MCF 10A (cell line): ENCODE measurements around the gene ACRBP. TPM values are rescaled to one million over a fixed set of nuclear protein-coding genes. Genes with fewer than 3 reads are reported as not detected.

Experiments
- BruUV-seq: library from RNA; stranded (reverse); fragments of 400-500 nt; replicated peaks from 2 replicates; lab custom pipeline; 2021; lab: Mats Ljungman, UMichigan
- CTCF ChIA-PET: fragments of 300-600 bp; sonication (Branson Sonifier 250); formaldehyde crosslinking; extraction: SDS; loops from one replicate; lab custom pipeline; 2021; ENCODE audit warnings: antibody characterized with exemption, inconsistent platforms; lab: Yijun Ruan, JAX
- POLR2A ChIA-PET: fragments of 300-600, 350-650 bp; sonication (Branson Sonifier 250); formaldehyde crosslinking; extraction: SDS; loops from one replicate; lab custom pipeline; 2020; ENCODE audit warnings: antibody characterized with exemption, inconsistent platforms; lab: Yijun Ruan, JAX
- DNase-seq: peaks from one replicate; pipeline ENCODE4 v3.0.0-alpha.2; 2018; ENCODE audit not compliant: unreplicated experiment
- H3K27ac Mint-ChIP-seq: one replicate; pipeline ENCODE4 v1.8.0; 2022; ENCODE audit warnings: mild to moderate bottlenecking, low read depth, mixed read lengths; ENCODE audit not compliant: unreplicated experiment
- H3K27me3 Mint-ChIP-seq: one replicate; pipeline ENCODE4 v1.8.0; 2022; ENCODE audit warnings: mixed read lengths; ENCODE audit not compliant: insufficient read depth, unreplicated experiment
- H3K36me3 Mint-ChIP-seq: one replicate; pipeline ENCODE4 v1.8.0; 2022; ENCODE audit warnings: mild to moderate bottlenecking, moderate library complexity, mixed read lengths; ENCODE audit not compliant: insufficient read depth, unreplicated experiment
- H3K4me1 Mint-ChIP-seq: one replicate; pipeline ENCODE4 v1.8.0; 2022; ENCODE audit warnings: mixed read lengths; ENCODE audit not compliant: insufficient read depth, unreplicated experiment
- H3K4me3 Mint-ChIP-seq: one replicate; pipeline ENCODE4 v1.8.0; 2022; ENCODE audit warnings: mild to moderate bottlenecking, moderate library complexity, mixed read lengths; ENCODE audit not compliant: unreplicated experiment
- H3K9me3 Mint-ChIP-seq: one replicate; pipeline ENCODE4 v1.8.0; 2022; ENCODE audit warnings: mixed read lengths; ENCODE audit not compliant: unreplicated experiment
- CTCF ChIP-seq: fragments of 200-600 bp; IDR thresholded peaks from one replicate; pipeline ENCODE4 v1.8.0; 2022; ENCODE audit warnings: antibody characterized with exemption, mild to moderate bottlenecking; ENCODE audit not compliant: unreplicated experiment
- intact Hi-C: fragments of 100-400 bp; cut with micrococcal nuclease; formaldehyde crosslinking; loops from 2 replicates; pipeline ENCODE4 v1.14.1; 2022
- total RNA-seq: library from RNA; stranded (reverse); gene quantifications from 2 replicates; pipeline ENCODE4 v1.2.3, GENCODE V29; 2022

ACRBP gene
- total RNA-seq, 1 experiment from 2014 or later: 0.30 TPM

- H3K27me3 Mint-ChIP-seq: no peaks in the 10 kb centered on the region
- POLR2A ChIA-PET: no interaction called here
- peaks cover 97% of the 10 kb centered on the region for H3K36me3 Mint-ChIP-seq
- H3K4me1 Mint-ChIP-seq: no peaks in the 10 kb centered on the region
- H3K27ac Mint-ChIP-seq: no peak overlapping the region
- intact Hi-C loops: no loop called here
- DNase-seq: no peak
- no peak overlapping the region for H3K4me3 Mint-ChIP-seq
- CTCF ChIA-PET: interaction anchor here (0.6 to 0.8 kb wide), 3 partner anchors 17 to 200 kb away, joined by 3 read pairs; partner anchors contain the start of gene ZNF384
- no peaks in the 10 kb centered on the region for H3K9me3 Mint-ChIP-seq
- no TSS peak for BruUV-seq
- no peak for TF ChIP-seq CTCF
Observed at GRCh38 chr12:6672143-6672542, 24.9 kb upstream of the ACRBP start.

GRCh38 chr12:6667559-6668210, 20.5 kb upstream of the ACRBP start:
- DNase-seq: peak; percentile 34
- no peak for TF ChIP-seq CTCF
- H3K27me3 Mint-ChIP-seq: no peaks in the 10 kb centered on the region
- intact Hi-C loops: no loop called here
- H3K36me3 Mint-ChIP-seq: peaks cover 65% of the 10 kb centered on the region
- no peak overlapping the region for H3K27ac Mint-ChIP-seq
- H3K4me1 Mint-ChIP-seq: no peaks in the 10 kb centered on the region
- H3K9me3 Mint-ChIP-seq: no peaks in the 10 kb centered on the region
- H3K4me3 Mint-ChIP-seq: no peak overlapping the region
- BruUV-seq: no TSS peak
- ChIA-PET CTCF (interaction anchor here (0.5 to 3.0 kb wide), 9 partner anchors 11 to 205 kb away, joined by 3 to 10 read pairs (median 4); partner anchors contain the start of gene ZNF384), POLR2A (interaction anchor here (1.3 kb wide), 1 partner anchor 22 kb away, joined by 3 read pairs; the partner anchor contains the start of gene ZNF384)

GRCh38 chr12:6666211-6666610, 19.0 kb upstream of the ACRBP start:
- ChIA-PET POLR2A (interaction anchor here (0.6 kb wide), 1 partner anchor 13 kb away, joined by 3 read pairs; no protein-coding TSS in a partner anchor), CTCF (interaction anchor here (1.0 to 1.6 kb wide), 3 partner anchors 18 to 23 kb away, joined by 3 to 4 read pairs (median 4); partner anchors contain the start of gene ZNF384)
- Mint-ChIP-seq H3K4me3 (no peak overlapping the region), H3K27me3 (no peaks in the 10 kb centered on the region), H3K4me1 (peaks cover 8% of the 10 kb centered on the region), H3K9me3 (no peaks in the 10 kb centered on the region), H3K36me3 (peaks cover 59% of the 10 kb centered on the region), H3K27ac (no peak overlapping the region)
- no TSS peak for BruUV-seq
- no peak for TF ChIP-seq CTCF
- intact Hi-C loops: no loop called here
- no peak for DNase-seq

GRCh38 chr12:6664902-6665301, 17.7 kb upstream of the ACRBP start:
- Mint-ChIP-seq H3K9me3 (no peaks in the 10 kb centered on the region), H3K36me3 (peaks cover 55% of the 10 kb centered on the region), H3K27ac (peak overlapping the region; percentile 47), H3K4me3 (no peak overlapping the region), H3K4me1 (peaks cover 8% of the 10 kb centered on the region), H3K27me3 (no peaks in the 10 kb centered on the region)
- intact Hi-C loops: no loop called here
- DNase-seq: no peak
- POLR2A ChIA-PET: interaction anchor here (1.3 to 2.9 kb wide), 6 partner anchors 16 to 186 kb away, joined by 3 to 48 read pairs (median 6); partner anchors contain the start of genes CDCA3, COPS7A, LPAR5 and USP5
- no TSS peak for BruUV-seq
- CTCF ChIA-PET: interaction anchor here (0.7 to 1.3 kb wide), 4 partner anchors 9 to 469 kb away, joined by 3 to 4 read pairs (median 3); partner anchors contain the start of gene MLF2
- no peak for TF ChIP-seq CTCF
